Thyroid gland (tissue), 4 donors: ENCODE measurements around the gene FAM186B. TPM values are rescaled to one million over a fixed set of nuclear protein-coding genes. Genes with fewer than 3 reads are reported as not detected.

Experiments
- DNase-seq, 2 donors: peaks; one replicate each; pipeline ENCODE4 v3.0.0-alpha.2; 2019
- H3K27ac ChIP-seq, 3 donors: fragments of 200-600 bp; sonication (generic); 1 replicate in 2 of 3; 2 replicates in 1 of 3; pipeline ENCODE4 v1.5.1; 2016 to 2019; ENCODE audit warnings: mild to moderate bottlenecking in 1 of 3, moderate library complexity in 1 of 3
- H3K27me3 ChIP-seq: fragments of 200-600 bp; sonication (generic); one replicate; pipeline ENCODE4 v1.5.1; 2019
- H3K36me3 ChIP-seq, 2 donors: fragments of 200-600 bp; sonication (generic); one replicate each; pipeline ENCODE4 v1.5.1; 2016 to 2019
- H3K4me1 ChIP-seq, 2 donors: fragments of 200-600 bp; sonication (generic); one replicate each; pipeline ENCODE4 v1.5.1; 2017 to 2019
- H3K4me3 ChIP-seq, 3 donors: fragments of 200-600 bp; sonication (generic); replicated peaks in 1 of 3; 1 replicate in 2 of 3; 2 replicates in 1 of 3; pipeline ENCODE4 v1.5.1; 2016; ENCODE audit warnings: mild to moderate bottlenecking in 1 of 3
- H3K9me3 ChIP-seq: fragments of 200-600 bp; sonication (generic); one replicate; pipeline ENCODE4 v1.5.1; 2017
- POLR2A ChIP-seq, 2 donors: fragments of 450-650 bp; IDR thresholded peaks; one replicate each; pipeline ENCODE4 v1.6.1; 2017; ENCODE audit warnings: antibody characterized with exemption in 2 of 2, mild to moderate bottlenecking in 2 of 2, moderate library complexity in 1 of 2
- WGBS, 2 donors: methylation state at CpG; one replicate each; pipeline ENCODE4 v1.1.5; 2017; 5-methylcytosine and 5-hydroxymethylcytosine counted together
- intact Hi-C: fragments of 100-400 bp; cut with DNase I; formaldehyde crosslinking; loops from one replicate; pipeline ENCODE4 v1.15.1; 2023
- total RNA-seq, 4 donors: library from RNA; depleted of rRNA; stranded (reverse); fragments of >200 nt; gene quantifications; one replicate each; pipeline ENCODE4 v1.2.3, GENCODE V29; 2016
- TF ChIP-seq, protein P1 (sequence below), 6 experiments: fragments of 200-600 bp in 3 of 6; fragments of 450-650 bp in 3 of 6; sonication (generic) in 3 of 6; IDR thresholded peaks; one replicate each; pipeline ENCODE4 v1.5.1; 2016 to 2019; ENCODE audit warnings: antibody characterized with exemption in 6 of 6, mild to moderate bottlenecking in 2 of 6, inconsistent platforms in 1 of 6, moderate library complexity in 1 of 6

FAM186B gene
- total RNA-seq, 4 donors from 2014 or later, result 1.1 to 2.1 (median 1.4) TPM

DNA sequence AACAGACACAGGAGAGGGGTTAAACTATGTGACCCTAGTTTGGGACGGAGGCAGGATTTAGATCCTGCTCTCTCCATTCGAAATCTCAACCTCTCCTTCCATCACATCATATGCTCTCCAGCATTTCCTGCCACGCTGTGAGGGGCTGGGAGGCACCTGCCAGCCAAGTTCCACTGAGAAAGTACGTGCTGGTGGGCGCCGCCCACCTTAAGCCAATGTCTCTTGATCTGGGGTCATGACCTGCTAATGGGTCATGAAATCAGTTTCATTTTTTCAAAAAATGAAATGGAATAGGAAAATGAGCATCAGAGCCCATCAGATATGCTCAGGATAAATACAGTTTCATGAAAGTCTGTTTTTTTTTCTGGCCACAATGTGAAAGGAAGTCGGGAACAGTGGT, 44.7 kb downstream of the FAM186B start:
- 93 to 98% methylated on average over 7 of the region's 7 CpGs for WGBS, 2 donors
- H3K36me3 ChIP-seq, result peaks cover 67 to 79% of the 10 kb centered on the region in 2 donors
- H3K27ac ChIP-seq, result no peak overlapping the region
- H3K4me1 ChIP-seq, result no peaks in the 10 kb centered on the region
- TF ChIP-seq, protein P1, sequence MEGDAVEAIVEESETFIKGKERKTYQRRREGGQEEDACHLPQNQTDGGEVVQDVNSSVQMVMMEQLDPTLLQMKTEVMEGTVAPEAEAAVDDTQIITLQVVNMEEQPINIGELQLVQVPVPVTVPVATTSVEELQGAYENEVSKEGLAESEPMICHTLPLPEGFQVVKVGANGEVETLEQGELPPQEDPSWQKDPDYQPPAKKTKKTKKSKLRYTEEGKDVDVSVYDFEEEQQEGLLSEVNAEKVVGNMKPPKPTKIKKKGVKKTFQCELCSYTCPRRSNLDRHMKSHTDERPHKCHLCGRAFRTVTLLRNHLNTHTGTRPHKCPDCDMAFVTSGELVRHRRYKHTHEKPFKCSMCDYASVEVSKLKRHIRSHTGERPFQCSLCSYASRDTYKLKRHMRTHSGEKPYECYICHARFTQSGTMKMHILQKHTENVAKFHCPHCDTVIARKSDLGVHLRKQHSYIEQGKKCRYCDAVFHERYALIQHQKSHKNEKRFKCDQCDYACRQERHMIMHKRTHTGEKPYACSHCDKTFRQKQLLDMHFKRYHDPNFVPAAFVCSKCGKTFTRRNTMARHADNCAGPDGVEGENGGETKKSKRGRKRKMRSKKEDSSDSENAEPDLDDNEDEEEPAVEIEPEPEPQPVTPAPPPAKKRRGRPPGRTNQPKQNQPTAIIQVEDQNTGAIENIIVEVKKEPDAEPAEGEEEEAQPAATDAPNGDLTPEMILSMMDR (IDR thresholded peaks at IDR 0.05), result no peak
- no peak for TF ChIP-seq POLR2A (IDR thresholded peaks at IDR 0.05)
- intact Hi-C loops, result no loop called here
- no peaks in the 10 kb centered on the region for H3K9me3 ChIP-seq
- H3K4me3 ChIP-seq, result no peak overlapping the region
- no peak for DNase-seq
- no peaks in the 10 kb centered on the region for H3K27me3 ChIP-seq

DNA sequence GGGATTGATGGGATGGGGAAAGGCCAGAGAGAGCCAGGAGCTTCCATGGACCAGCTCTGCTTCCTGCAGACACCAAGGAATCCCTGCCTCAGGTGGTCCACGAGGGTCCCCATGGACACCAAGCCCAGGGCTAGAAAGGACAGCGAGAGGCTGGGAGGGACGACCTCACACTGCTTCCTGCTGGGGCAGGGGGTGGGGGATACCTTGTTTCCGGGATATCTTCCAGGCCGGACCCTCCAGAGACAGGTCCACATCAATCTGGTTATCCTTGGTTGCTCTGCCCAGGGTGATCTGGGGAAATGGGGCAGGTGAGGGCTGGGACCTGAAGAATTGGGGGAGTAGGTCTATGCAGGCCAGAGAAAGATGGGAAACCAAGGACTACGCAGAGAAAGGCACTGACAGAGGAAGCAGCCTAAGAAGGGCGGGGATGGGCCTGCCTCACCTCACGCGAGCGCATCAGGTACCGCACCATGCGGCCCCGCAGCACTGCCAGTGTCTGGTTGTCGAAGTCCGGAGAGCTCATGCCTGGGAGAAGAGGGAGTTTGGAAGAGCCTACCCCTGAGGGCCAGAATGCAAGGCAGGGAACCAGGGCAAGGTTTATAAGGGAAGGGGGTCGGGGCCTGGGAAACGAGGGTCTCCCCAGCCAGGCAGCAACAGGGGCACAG, 46.3 kb downstream of the FAM186B start:
- peaks cover 56 to 71% of the 10 kb centered on the region in 2 donors for H3K36me3 ChIP-seq
- DNase-seq, result no peak
- 92 to 93% methylated on average over 16 to 17 of the region's 17 CpGs for WGBS, 2 donors
- H3K27ac ChIP-seq, result no peak overlapping the region
- no peaks in the 10 kb centered on the region for H3K27me3 ChIP-seq
- intact Hi-C loops, result no loop called here
- no peak overlapping the region for H3K4me3 ChIP-seq
- H3K4me1 ChIP-seq, result no peaks in the 10 kb centered on the region
- TF ChIP-seq, protein P1 (IDR thresholded peaks at IDR 0.05), result no peak
- no peak for TF ChIP-seq POLR2A (IDR thresholded peaks at IDR 0.05)
- H3K9me3 ChIP-seq, result no peaks in the 10 kb centered on the region

DNA sequence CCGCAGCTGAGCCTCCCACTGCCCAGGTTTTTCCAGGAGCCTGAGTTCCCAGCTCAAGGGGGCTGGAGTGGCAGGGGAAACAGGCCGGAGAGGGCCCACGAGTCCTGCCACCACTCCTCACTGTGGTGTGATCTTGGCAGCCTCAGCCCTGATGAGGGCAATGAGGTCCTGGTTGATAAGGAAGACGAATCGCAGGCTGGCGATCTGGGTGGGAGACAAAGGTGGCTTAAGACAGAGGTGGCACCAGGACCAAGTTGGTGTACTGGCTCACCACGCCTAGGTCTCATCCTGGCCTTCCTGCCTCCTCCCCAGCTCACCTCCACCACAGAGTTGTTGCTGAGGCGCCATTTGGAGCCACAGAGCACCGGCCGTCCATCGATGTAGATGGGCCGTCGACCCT, 46.9 kb downstream of the FAM186B start:
- TF ChIP-seq, protein P1 (IDR thresholded peaks at IDR 0.05), result no peak
- TF ChIP-seq POLR2A (IDR thresholded peaks at IDR 0.05), result no peak
- no peaks in the 10 kb centered on the region for H3K27me3 ChIP-seq
- WGBS, 2 donors, result 93 to 96% methylated on average over 9 to 13 of the region's 13 CpGs
- intact Hi-C loops, result no loop called here
- H3K36me3 ChIP-seq, result peaks cover 50 to 65% of the 10 kb centered on the region in 2 donors
- H3K4me3 ChIP-seq, result no peak overlapping the region
- no peak overlapping the region for H3K27ac ChIP-seq
- H3K4me1 ChIP-seq, result no peaks in the 10 kb centered on the region
- no peak for DNase-seq
- no peaks in the 10 kb centered on the region for H3K9me3 ChIP-seq

DNA sequence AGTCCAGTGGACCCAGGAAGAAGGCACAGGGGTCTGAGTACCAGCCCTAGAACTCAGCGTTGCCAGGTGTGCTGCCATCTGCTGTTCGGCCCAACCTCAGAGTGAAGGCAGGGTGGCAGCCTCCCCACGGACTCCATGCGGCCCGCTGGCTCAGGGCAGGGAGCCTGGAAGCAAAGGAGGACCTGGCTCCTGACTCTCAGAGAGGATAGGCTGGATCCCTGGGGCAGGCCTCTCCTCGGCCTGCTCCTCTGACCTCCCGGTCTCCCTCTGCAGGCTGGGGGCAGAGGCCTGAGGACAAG, 47.6 kb downstream of the FAM186B start:
- no peak for DNase-seq
- H3K4me3 ChIP-seq, result no peak overlapping the region
- no peaks in the 10 kb centered on the region for H3K27me3 ChIP-seq
- 68 to 82% methylated on average over 2 to 7 of the region's 7 CpGs for WGBS, 2 donors
- no peaks in the 10 kb centered on the region for H3K9me3 ChIP-seq
- peaks cover 43 to 58% of the 10 kb centered on the region in 2 donors for H3K36me3 ChIP-seq
- intact Hi-C loops, result no loop called here
- H3K27ac ChIP-seq, result no peak overlapping the region
- TF ChIP-seq, protein P1 (IDR thresholded peaks at IDR 0.05), result no peak
- no peak for TF ChIP-seq POLR2A (IDR thresholded peaks at IDR 0.05)
- no peaks in the 10 kb centered on the region for H3K4me1 ChIP-seq

DNA sequence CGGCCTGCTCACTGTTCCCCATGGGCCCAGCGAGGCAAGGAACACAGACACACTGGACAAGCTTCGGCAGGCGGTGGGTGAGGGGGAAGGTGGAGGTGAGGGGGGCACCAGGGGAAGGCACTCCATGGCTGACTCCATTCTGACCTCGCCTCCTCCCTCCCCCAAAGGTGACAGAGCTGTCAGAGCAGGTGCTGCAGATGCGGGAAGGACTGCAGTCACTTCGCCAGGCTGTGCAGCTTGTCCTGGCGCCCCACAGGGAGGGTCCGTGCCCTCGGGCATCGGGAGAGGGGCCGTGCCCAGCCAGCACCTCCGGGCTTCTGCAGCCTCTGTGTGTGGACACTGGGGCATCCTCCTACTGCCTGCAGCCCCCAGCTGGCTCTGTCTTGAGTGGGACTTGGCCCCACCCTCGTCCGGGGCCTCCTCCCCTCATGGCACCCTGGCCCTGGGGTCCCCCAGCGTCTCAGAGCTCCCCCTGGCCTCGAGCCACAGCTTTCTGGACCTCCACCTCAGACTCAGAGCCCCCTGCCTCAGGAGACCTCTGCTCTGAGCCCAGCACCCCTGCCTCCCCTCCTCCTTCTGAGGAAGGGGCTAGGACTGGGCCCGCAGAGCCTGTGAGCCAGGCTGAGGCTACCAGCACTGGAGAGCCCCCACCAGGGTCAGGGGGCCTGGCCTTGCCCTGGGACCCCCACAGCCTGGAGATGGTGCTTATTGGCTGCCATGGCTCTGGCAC, 48.1 kb downstream of the FAM186B start:
- H3K9me3 ChIP-seq, result no peaks in the 10 kb centered on the region
- TF ChIP-seq, protein P1 (IDR thresholded peaks at IDR 0.05), result no peak
- TF ChIP-seq POLR2A (IDR thresholded peaks at IDR 0.05), result no peak
- no peak overlapping the region for H3K27ac ChIP-seq
- intact Hi-C loops, result no loop called here
- WGBS, 2 donors, result 88 to 89% methylated on average over 11 to 14 of the region's 18 CpGs
- no peaks in the 10 kb centered on the region for H3K4me1 ChIP-seq
- peaks cover 38 to 53% of the 10 kb centered on the region in 2 donors for H3K36me3 ChIP-seq
- H3K27me3 ChIP-seq, result no peaks in the 10 kb centered on the region
- no peak overlapping the region for H3K4me3 ChIP-seq
- DNase-seq, result no peak
